ENCODE data around the gene WIPF2. TPM values are rescaled to one million over a fixed set of nuclear protein-coding genes. Genes with fewer than 3 reads are reported as not detected.

WIPF2 gene
- total and polyA plus RNA-seq, 2 donors (not counting 3 experiments of a cell fraction or from before 2014, with no cell fraction given) = 8.4 to 30.4 TPM

- no peak overlapping the region for H3K27ac ChIP-seq (ENCODE audit: insufficient read depth, low read depth, low read length)
- TF ChIP-seq FOS (IDR thresholded peaks at IDR 0.05; ENCODE audit: borderline replicate concordance, insufficient read depth, low read length) (no peak), EZH2 (IDR thresholded peaks at IDR 0.05; ENCODE audit: borderline replicate concordance, low read depth, low read length, severe bottlenecking) (no peak), JUN (IDR thresholded peaks at IDR 0.05; ENCODE audit: borderline replicate concordance, insufficient read depth, insufficient read length, low read depth) (no peak), POLR2A (IDR thresholded peaks at IDR 0.05; ENCODE audit: low read depth, low read length) (no peak), MYC (IDR thresholded peaks at IDR 0.05; ENCODE audit: low read depth, low read length) (no peak), POLR2AphosphoS5 (IDR thresholded peaks at IDR 0.05; ENCODE audit: insufficient read depth, low read depth, low read length) (no peak), GATA2 (IDR thresholded peaks at IDR 0.05; ENCODE audit: insufficient read depth, insufficient read length, low read depth, low read length) (no peak)
- TF ChIP-seq, protein P1, sequence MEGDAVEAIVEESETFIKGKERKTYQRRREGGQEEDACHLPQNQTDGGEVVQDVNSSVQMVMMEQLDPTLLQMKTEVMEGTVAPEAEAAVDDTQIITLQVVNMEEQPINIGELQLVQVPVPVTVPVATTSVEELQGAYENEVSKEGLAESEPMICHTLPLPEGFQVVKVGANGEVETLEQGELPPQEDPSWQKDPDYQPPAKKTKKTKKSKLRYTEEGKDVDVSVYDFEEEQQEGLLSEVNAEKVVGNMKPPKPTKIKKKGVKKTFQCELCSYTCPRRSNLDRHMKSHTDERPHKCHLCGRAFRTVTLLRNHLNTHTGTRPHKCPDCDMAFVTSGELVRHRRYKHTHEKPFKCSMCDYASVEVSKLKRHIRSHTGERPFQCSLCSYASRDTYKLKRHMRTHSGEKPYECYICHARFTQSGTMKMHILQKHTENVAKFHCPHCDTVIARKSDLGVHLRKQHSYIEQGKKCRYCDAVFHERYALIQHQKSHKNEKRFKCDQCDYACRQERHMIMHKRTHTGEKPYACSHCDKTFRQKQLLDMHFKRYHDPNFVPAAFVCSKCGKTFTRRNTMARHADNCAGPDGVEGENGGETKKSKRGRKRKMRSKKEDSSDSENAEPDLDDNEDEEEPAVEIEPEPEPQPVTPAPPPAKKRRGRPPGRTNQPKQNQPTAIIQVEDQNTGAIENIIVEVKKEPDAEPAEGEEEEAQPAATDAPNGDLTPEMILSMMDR (IDR thresholded peaks at IDR 0.05; ENCODE audit: extremely low read depth in 1 of 2, insufficient read depth in 1 of 2, low read depth in 1 of 2, low read length in 2 of 2) = no peak
- TF ChIP-seq, protein P2, sequence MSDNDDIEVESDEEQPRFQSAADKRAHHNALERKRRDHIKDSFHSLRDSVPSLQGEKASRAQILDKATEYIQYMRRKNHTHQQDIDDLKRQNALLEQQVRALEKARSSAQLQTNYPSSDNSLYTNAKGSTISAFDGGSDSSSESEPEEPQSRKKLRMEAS (IDR thresholded peaks at IDR 0.05; ENCODE audit: insufficient read depth, insufficient read length) = no peak
- H3K27me3 ChIP-seq (ENCODE audit: control insufficient read depth in 2 of 2, insufficient read depth in 2 of 2, low read length in 2 of 2) = no peaks in the 10 kb centered on the region
- H4K20me1 ChIP-seq (replicated peaks; ENCODE audit: control insufficient read depth, extremely low read depth, insufficient read depth, low read length) = no peaks in the 10 kb centered on the region
- no peaks in the 10 kb centered on the region for H3K4me1 ChIP-seq (ENCODE audit: control insufficient read depth, extremely low read depth, insufficient read depth, low read length)
- FAIRE-seq (no peak), DNase-seq (ENCODE audit: low read depth, low spot score) (no peak)
- ChIA-PET POLR2A (no interaction called here), CTCF (interaction anchor here (1.1 to 1.9 kb wide), 3 partner anchors 9 to 19 kb away, joined by 3 to 7 read pairs (median 5); no protein-coding TSS in a partner anchor)
- intact Hi-C loops (cut with micrococcal nuclease) = no loop called here
- H3K9me3 ChIP-seq (replicated peaks; ENCODE audit: control insufficient read depth, insufficient read depth, low read length) = no peaks in the 10 kb centered on the region
- H3K9ac ChIP-seq (replicated peaks; ENCODE audit: extremely low read depth, insufficient read depth, low read length) = no peak overlapping the region
- H3K79me2 ChIP-seq (ENCODE audit: control insufficient read depth, insufficient read depth, low read length) = no peaks in the 10 kb centered on the region
- peaks cover 0 to 1% of the 10 kb centered on the region in 2 experiments for H3K36me3 ChIP-seq (ENCODE audit: control insufficient read depth in 2 of 2, extremely low read depth in 1 of 2, insufficient read depth in 2 of 2, low read length in 2 of 2)
- H2AFZ ChIP-seq (ENCODE audit: low read depth, low read length) = no peak overlapping the region
- no peak overlapping the region for H3K4me2 ChIP-seq (ENCODE audit: insufficient read depth, low read length)
- BruUV-seq (replicated peaks) = no TSS peak
- H3K4me3 ChIP-seq (replicated peaks in 1 of 3; ENCODE audit: insufficient read depth in 1 of 3, low read depth in 1 of 3, low read length in 3 of 3) = no peak overlapping the region
- no peaks in the 10 kb centered on the region for H3K9me1 ChIP-seq (replicated peaks; ENCODE audit: control insufficient read depth, extremely low read depth, insufficient read depth, low read length)
- dilution Hi-C loops (cut with MboI; ENCODE audit: extremely low pct_ligation_motif_present, low sequenced_read_pairs) = no loop called here
Observed at GRCh38 chr17:40182606-40183005, 36.5 kb upstream of the WIPF2 start.

Measured in endothelial cell of umbilical vein (primary cell).